Stimulated activated CD4-positive, alpha-beta T cell treated with anti-CD3 and anti-CD28 coated beads, Interleukin-15, amount 100 ng/mL, for 48 hours (primary cell): Measurements from ENCODE around the gene PTPRG.

Source experiments
- DNase-seq, 2 donors: peaks; one replicate each; pipeline ENCODE4 v3.0.0-alpha.2; 2020; ENCODE audit warnings: low read depth in 2 of 2

PTPRG gene

DNA sequence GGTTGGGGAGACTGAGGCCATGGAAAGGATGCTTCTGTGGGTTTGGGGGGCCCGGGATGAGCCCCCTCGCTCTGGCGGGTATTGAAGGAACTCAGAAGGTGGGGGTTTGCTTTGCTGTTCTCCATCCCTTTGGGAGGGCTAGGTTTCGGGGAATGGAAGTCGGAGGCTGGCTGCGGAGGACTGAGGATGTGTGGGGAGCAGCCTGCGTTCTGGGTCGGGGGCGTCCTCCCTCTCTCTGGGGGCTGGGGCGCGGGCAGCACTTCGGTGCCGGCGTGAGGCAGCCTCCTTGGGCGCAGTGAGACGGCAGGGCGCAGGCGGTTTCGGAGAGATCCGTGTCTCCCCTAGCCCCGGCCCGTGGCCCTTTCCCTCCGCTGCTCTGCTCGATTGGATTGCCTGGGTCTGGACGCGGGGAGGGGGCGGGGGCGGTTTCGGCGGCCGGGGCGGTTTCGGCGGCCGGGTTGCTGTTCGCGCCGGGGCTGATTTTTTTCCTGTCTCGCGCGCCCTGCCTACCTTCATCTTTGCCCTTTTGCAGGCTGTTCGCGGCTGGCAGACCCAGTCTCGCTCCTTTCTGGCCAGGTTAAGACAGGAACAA, 1.4 kb downstream of the PTPRG start:
- DNase-seq: no peak

GRCh38 chr3:61563313-61564271, 2.2 kb downstream of the PTPRG start:
- DNase-seq: no peak

- DNase-seq: no peak
Measured at GRCh38 chr3:61564395-61565059, 3.2 kb downstream of the PTPRG start.

GRCh38 chr3:61565569-61565968, 4.2 kb downstream of the PTPRG start:
- DNase-seq: no peak

DNA sequence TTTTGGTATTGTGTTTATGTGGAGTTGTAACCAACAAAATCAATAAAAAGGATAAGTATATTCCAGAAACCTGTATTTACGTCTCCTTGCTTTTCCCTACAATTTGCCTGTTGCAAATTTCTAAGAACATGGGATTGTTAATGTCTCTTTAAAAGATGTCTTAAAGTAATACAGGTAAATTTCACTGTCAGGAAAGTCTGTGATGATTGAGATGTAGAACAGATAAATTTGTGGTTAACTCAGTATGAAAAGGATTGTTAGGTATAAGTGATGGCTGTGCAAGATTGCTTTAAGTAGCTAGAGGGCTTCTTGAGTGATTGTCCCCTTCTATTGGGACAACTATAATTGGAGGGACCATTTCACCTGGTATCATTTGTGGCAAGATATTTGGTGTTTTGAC, 6.8 kb downstream of the PTPRG start:
- DNase-seq: no peak

DNA sequence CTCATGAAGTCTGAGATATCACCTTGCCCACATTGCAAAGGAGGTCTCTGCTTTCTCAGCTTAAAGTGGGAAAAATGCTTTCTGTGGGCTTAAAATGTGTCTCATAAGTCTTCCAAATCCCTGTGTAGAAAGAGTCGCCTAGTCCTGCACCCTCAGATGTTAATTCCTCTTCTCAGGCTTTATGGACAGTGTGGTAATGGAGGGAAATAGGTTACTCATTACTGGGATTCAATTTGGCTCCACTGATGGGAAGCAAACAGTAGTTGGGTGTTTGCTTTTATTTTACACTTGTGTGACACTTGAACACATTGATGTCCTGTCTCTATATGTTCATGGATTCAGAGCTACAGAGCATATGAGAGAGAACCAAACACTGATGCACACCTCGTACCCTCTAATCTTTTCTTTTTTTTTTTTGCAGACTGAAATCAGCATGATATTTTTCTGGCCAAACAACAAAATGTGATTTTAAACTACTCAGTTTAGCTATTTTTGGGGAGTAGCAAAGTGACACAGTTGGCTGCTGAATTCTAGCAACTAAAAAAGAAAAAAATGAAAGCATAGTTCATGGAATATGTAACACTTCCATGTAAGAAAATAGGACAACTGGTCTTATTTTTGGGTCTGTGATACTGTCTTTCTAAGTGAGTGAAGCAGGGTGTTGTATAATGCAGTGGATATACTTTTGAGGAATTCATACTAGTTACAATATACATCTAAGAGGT, 8.6 kb downstream of the PTPRG start:
- DNase-seq: no peak

DNA sequence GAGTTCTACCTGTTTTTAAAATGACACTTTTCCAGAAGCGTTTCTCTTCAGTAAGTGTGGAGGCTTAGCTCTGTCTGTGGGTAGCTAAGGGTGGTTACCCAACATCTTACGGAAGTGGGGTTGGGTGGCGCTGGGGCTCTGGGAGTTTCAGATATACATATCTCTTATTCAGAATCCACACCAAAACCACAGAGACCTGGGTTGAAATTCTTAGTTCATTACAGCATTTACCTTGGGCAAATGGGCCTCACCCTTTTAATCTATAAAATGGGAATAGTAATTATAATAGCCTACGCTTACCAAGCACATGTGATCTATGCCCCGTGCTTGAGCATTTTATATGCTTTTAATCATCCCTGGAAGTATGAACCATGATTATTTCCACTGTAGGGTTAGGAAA, 9.4 kb downstream of the PTPRG start:
- no peak for DNase-seq

- DNase-seq: no peak
Measured at GRCh38 chr3:61571516-61572336, 10.4 kb downstream of the PTPRG start.

GRCh38 chr3:61572879-61573278, 11.5 kb downstream of the PTPRG start:
- no peak for DNase-seq

DNA sequence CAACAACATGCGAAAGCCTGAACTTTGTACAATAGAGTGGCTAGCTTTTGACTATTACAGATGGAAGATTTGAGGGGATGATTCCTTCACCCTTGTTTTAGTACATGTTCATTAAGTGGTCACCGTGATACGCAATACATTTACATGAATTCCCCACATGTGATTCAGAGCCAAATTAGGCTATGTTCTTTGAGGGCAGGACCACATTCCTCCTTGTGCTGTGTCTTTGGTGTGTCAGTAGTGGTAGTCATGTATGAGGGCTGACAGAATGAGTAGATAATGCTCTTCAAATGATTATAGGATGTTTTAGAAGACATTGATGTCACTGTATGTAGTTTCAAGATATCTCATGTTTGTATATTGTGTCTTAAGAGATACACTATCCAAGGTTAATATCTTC, 12.1 kb downstream of the PTPRG start:
- DNase-seq: no peak

- no peak for DNase-seq
Measured at GRCh38 chr3:61574854-61575253, 13.5 kb downstream of the PTPRG start.

GRCh38 chr3:61575893-61576292, 14.5 kb downstream of the PTPRG start:
- no peak for DNase-seq

- DNase-seq: no peak
Measured at GRCh38 chr3:61577760-61578159, 16.4 kb downstream of the PTPRG start.

DNA sequence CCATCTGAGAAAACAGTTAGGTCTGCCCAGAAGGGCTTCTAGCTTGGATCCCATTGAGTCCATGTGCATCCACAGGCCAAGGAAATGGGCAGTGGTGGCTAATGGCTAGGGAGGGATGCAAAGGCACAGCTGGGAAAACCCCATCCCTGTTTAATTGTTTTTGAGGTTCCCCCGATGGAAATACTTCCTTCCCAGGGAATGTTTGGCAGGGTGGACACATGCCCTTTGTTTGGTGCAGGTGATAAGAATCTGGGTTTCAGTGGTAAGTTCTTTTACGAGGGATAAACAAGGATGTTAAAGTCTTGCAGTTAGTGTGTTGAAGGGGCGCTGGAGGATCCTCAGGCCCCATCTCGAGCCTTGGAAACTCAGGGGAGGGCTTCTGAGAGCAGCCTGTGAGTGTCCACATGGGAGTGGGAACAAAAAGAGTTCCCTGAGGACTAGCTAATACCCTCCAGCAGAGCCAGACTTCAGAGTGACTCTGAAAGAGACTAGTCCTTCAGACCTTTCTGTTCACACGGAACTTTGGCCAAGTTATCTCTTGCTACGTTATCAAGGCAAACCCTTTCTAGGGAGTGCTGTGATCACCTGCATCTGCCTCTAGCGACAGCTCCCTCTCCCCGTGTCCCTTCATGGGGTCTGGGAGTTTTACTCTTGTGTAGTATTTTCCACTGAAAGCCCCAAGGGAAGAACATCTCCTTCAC, 17.4 kb downstream of the PTPRG start:
- no peak for DNase-seq

GRCh38 chr3:61579685-61580084, 18.3 kb downstream of the PTPRG start:
- DNase-seq: no peak

DNA sequence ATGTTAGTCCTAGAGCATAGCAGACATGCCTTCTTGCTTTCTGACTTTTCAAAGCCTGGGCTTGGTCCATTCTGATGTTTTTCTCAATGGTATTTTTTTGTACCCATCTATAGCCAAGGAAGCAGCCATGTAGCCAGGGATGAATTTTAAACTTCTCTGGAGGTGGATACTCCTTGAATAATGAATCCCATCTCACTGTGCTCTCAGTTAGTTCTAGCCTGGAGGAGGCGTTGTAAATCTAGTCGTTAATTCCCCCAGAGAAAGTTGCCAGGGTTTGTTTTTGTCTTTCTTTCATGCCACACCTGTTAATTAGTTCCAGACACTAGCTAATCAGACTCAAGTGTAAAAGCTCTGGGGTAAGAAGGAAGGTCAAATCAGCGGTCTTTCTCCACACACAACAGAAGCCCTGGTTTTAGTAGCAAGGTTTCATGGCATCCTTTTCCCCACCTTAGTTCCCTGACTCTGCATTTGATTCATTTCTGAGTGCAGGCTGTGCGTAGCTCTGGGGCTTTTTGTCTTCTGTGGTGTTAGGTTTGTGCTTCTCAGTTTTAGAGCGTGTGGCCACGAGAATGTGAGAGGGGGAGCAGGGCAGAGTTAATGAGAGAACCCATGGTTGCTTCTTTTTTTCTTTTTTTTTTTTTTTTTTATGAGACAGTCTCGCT, 19.7 kb downstream of the PTPRG start:
- no peak for DNase-seq

DNA sequence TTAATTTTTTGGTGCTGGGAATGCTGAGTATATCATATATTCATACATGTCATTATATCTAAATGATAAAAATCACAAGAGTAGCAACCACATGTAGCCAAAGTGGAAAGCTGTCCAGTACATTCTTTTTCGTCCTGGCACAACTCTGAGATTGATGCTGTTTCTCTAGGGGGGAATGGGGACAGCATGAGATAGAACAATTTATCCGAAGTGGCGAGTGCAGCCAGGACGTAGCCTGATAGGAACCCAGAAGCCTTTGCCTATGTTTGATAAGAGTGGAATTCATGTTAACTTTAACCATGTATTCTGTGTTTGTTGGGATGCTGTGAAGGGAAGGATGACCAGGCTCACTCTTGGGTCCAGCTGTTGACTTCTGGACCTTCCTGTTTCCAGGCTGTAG, 20.9 kb downstream of the PTPRG start:
- no peak for DNase-seq

DNA sequence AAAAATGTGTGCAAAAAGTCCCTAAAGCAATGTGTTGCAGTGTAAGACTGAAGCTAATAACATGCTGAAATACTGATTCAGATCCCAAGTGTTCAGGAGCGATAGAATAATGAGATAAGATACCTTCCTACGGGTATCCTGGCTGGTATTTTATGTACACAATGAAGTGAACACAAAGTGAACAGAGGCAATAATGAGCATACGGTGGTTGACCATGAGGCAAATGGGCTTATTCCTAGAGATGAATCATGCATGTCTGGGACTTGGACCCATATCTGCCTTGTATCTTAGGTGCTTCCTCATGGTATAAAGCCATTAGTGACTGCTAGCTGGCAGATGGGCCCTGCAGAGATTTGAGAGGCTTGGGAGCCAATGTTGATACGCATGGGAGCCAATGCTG, 21.5 kb downstream of the PTPRG start:
- DNase-seq: no peak

- DNase-seq: no peak
Measured at GRCh38 chr3:61583890-61584875, 22.8 kb downstream of the PTPRG start.
